ENCODE results near the gene BCAP31.

DNA sequence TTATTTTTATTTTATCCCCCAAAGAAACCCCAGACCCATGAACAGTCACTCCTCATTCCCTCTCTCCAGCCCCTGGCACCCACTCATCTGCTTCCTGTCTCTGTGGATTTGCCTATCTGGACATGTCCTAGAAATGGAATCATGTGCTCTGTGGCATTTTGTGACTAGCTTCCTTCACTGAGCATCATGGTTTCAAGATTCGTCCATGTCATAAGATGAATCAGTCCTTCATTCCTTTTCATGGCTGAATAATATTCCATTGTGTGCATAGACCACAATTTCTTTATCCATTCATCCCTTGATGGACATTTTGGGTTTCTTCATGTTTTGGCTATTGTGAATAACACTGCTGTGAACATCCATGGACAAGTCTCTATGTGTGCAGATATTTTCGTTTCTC lies 10.7 kb upstream of the BCAP31 start:
- TF ChIP-seq POLR2A (IDR thresholded peaks at IDR 0.05) (no peak), CTCF (IDR thresholded peaks at IDR 0.05 in 8 of 11, conservative IDR thresholded peaks at IDR 0.05 in 3 of 11) (no peak)
